Rectal smooth muscle tissue (tissue), 1 donor: ENCODE data around the gene PRSS22.
"Not testable (repeated sequence)": the region's sequence is repeated elsewhere in the genome, so short reads cannot be mapped to it uniquely, and the experiment has no call there.

ENCODE experiments used
- H3K27ac ChIP-seq: one replicate; pipeline ENCODE4 v1.7.0; 2013; ENCODE audit warnings: low read depth, low read length, inconsistent platforms
- H3K27me3 ChIP-seq: one replicate; pipeline ENCODE4 v1.7.0; 2013; ENCODE audit warnings: low read length; ENCODE audit not compliant: control insufficient read depth, insufficient read depth
- H3K36me3 ChIP-seq: one replicate; pipeline ENCODE4 v1.7.0; 2013; ENCODE audit warnings: low read length; ENCODE audit not compliant: control insufficient read depth, insufficient read depth
- H3K4me1 ChIP-seq: one replicate; pipeline ENCODE4 v1.7.0; 2013; ENCODE audit warnings: low read length; ENCODE audit not compliant: control insufficient read depth, insufficient read depth
- H3K4me3 ChIP-seq: one replicate; pipeline ENCODE4 v1.7.0; 2013; ENCODE audit warnings: low read length
- H3K9ac ChIP-seq: one replicate; pipeline ENCODE4 v1.7.0; 2013; ENCODE audit warnings: low read length

The PRSS22 gene, protein sequence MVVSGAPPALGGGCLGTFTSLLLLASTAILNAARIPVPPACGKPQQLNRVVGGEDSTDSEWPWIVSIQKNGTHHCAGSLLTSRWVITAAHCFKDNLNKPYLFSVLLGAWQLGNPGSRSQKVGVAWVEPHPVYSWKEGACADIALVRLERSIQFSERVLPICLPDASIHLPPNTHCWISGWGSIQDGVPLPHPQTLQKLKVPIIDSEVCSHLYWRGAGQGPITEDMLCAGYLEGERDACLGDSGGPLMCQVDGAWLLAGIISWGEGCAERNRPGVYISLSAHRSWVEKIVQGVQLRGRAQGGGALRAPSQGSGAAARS

DNA sequence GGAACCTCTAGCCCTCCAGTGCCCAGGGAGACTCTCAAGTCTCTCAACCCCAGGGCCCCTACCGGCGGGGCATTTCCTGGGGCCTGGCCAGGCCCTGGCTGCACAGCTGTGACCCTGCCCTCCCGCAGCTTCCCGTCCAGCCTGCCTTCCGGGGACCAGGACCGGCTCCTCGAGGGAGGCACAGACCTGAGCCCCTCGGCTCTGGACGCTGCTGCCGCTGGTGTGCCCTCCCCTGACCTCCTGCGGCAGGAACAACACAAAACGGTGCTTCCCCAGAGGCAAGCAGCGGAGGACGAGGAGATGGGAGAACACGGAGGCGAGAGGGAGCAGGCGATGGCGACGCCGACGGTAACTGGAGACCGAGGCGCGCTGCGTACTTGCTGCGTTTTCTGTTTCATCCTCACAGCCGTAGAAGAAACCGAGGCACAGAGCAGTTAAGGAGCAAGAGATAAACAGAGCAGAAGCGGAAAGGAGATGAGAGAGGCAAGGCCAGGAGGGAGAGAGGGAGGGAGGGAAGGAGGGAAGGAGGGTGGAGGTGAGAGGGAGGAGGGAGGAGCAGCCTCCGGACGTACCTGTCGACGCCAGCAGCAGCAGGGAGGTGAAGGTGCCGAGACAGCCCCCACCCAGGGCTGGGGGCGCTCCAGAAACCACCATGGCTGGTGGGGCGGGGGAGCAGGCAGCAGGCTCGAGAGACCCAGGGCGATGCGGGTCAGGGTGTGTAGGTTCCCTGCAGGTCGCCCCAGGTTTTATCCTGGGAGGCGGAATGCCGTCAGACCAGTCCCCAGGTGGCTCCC is at the start of gene PRSS22:
TSS of gene PRSS22 (minus strand) at position 720 of the 794 bp plus-strand sequence. CDS start at position 654, 66 bp downstream.
- Histone ChIP-seq H3K9ac (no peak within 1 kb of the TSS), H3K4me3 (no peak within 1 kb of the TSS), H3K4me1 (no peaks in the 10 kb centered on the region), H3K27me3 (peaks cover 17% of the 10 kb centered on the region), H3K36me3 (no peaks in the 10 kb centered on the region), H3K27ac (no peak within 1 kb of the TSS)

DNA sequence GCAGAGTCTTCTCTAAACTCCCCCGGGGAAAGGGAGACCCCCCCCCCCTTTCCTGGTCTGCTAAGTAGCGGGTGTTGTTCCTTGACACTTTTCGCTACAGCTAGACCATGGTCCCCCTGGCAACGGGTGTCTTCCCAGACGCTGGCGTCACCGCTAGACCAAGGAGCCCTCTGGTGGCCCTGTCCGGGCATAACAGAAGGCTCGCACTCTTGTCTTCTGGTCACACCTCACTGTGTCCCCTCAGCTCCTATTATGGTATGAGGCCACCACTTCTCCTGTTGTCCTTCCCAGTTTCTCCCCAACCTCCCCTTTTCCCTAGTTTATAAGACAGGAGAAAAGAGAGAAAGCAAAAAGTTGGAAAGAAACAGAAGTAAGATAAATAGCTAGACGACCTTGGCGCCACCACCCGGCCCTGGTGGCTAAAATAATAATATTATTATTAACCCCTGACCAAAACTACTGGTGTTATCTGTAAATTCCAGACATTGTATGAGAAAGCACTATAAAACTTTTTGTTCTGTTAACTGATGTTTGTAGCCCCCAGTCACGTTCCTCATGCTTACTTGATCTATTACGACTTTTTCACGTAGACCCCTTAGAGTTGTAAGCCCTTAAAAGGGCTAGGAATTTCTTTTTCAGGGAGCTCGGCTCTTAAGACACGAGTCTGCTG is 49.2 kb upstream of the PRSS22 start:
- H3K36me3 ChIP-seq, H3K9ac ChIP-seq, H3K4me3 ChIP-seq, H3K4me1 ChIP-seq, H3K27me3 ChIP-seq, H3K27ac ChIP-seq: not testable (repeated sequence)

DNA sequence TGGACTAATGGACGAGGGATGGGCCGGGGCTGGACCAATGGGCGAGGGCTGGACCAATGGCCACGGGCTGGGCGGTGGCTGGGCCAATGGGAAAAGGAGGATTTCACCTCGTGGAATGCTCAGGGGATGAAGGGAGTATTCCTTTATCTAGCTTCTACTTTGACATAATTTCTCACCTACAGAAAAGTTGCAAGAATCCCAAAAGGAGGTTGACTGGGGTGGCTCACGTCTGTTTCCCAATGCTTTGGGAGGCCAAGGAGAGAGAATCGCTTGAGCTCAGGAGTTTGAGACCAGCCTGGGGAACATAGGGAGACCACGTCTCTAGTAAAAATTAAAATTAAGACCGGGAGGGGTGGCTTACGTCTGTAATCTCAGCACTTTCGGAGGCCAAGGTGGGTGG is 48.0 kb upstream of the PRSS22 start:
- Histone ChIP-seq H3K36me3 (no peaks in the 10 kb centered on the region), H3K4me3 (peak overlapping the region; percentile 1), H3K4me1 (peaks cover 7% of the 10 kb centered on the region), H3K9ac (no peak overlapping the region), H3K27ac (no peak overlapping the region), H3K27me3 (no peaks in the 10 kb centered on the region)

DNA sequence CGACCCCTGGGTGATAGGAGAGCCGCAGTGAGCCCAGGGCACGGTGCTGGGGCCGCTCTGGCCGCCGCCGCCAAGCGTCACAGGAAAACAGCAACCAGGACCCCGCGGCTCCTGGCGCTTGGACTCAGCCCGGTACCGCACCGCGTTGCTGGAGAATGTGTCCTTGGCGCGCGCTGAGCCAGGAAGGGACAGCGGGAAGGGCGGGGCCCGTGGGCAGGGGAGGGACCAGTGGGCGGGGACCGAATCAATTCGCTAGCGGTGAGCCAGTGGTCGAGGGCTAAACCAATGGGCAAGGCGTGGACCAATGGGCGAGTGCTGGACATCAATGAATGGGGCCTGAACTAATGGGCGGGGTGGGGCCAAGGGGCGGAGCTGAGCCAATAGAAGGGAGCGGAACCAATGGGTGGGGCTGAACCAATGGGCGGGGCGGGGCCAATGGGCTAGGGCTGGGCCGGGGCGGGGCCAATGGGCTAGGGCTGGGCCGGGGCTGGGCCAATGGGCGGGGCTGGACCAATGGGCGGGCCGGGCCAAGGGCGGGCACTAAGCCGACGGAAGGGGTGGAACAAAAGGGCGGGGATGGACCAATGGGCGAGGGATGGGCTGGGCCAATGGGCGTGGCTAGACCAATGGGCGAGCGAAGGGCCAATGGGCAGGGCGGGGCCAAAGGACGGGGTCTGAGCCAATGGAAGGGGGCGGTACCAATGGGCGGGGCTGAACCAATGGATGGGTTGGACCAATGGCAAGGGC is 47.4 kb upstream of the PRSS22 start:
- peak overlapping the region; percentile 100 for H3K4me3 ChIP-seq
- H3K36me3 ChIP-seq = no peaks in the 10 kb centered on the region
- H3K9ac ChIP-seq = peak overlapping the region; percentile 66
- H3K27ac ChIP-seq = peak overlapping the region; percentile 76
- peaks cover 7% of the 10 kb centered on the region for H3K4me1 ChIP-seq
- no peaks in the 10 kb centered on the region for H3K27me3 ChIP-seq

DNA sequence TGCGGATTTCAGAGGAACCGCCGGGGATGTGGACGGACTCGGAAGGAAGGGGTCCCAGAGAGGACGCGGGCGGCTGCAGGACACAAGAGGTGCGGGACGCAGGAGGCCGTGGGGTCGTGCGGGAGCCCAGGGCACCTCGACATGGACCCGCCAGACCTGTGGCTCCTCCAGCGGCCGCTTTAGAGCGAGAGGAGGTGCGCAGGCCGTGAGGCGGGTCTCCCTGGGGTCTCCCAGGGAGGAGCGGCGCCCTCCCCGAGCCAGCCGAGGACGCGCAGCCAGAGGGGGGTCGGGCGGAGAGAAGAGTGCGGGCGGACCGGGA is 46.9 kb upstream of the PRSS22 start:
- Histone ChIP-seq H3K27me3 (no peaks in the 10 kb centered on the region), H3K4me1 (peaks cover 7% of the 10 kb centered on the region), H3K4me3 (peak overlapping the region; percentile 100), H3K27ac (peak overlapping the region; percentile 76), H3K9ac (peak overlapping the region; percentile 66), H3K36me3 (no peaks in the 10 kb centered on the region)

DNA sequence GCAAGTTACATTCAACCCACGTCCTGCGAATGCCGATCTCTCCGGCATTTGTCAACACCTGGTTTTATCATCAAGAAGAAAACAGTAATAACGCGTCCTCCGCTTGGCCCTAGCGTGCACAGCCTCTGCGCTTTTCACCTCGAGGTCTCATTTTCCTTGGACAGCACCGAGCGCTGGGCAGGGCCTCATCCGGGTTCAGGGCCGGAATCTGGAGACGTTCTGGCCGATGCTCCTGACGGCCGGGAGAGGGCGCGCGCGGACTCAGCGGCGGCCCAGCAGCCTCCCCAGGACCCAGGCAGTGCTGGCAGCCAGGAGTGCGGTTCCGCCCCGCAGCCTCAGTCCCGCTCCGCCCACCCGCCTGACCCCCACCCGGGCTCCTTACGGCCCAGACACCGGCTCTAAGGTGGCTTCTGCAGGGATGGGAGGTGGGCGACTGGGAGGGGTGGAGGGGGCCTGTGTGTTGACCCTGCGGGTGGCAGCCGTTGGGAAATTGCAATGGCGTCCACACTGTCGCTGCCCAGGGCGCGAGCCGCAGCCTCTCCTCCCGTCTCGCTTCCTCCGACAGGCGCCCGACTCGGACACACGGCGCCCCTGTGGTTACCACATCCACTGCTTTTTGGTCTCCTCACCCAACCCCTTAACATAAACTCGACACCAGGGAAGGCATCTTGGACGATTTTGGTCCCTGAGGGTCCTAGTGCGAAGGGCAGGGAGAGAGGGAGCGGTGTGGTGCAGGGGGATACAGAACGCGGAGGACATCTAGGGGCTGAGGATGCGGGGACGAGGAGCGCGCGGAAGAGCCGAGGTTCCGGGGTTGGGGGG is 46.3 kb upstream of the PRSS22 start:
- peak overlapping the region; percentile 66 for H3K9ac ChIP-seq
- peaks cover 7% of the 10 kb centered on the region for H3K4me1 ChIP-seq
- H3K4me3 ChIP-seq = peak overlapping the region; percentile 100
- H3K27me3 ChIP-seq = no peaks in the 10 kb centered on the region
- peak overlapping the region; percentile 76 for H3K27ac ChIP-seq
- no peaks in the 10 kb centered on the region for H3K36me3 ChIP-seq

DNA sequence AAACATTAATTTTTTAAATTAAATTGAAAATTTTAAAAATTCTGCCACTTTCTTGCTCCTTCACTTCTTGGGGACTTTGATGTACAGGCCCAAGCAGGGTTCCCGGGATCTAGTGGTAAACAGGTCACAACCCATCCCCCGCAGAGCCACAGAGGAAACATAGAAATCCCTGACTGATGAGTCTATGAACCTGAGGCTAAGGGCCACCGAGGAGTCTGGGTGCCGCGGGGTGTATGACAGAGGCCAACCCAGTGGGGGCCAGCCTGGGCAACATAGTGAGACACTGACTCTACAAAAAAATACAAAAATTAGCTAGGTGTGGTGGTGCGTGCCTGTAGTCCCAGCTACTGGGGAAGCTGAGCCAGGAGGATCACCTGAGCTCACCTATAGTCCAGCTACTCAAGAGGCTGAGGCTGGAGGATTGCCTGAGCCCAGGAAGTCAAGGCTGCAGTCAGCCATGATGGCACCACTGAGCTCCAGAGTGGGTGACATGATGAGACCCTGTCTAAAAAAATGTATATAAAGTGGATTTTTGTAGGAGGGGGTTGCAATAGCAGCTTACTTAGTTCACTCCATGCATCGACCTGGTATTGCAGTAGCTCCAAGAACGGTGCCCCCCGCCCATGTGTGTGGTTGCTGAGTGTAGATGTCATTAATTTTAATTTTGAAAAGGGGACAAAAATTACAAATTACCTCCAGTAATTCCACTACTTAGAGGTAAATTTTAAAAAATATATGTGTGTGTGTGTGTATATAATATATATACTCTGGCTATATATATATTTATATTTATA is 44.6 kb upstream of the PRSS22 start:
- Histone ChIP-seq H3K27me3 (no peaks in the 10 kb centered on the region), H3K9ac (no peak overlapping the region), H3K4me1 (peaks cover 7% of the 10 kb centered on the region), H3K36me3 (no peaks in the 10 kb centered on the region), H3K27ac (no peak overlapping the region), H3K4me3 (no peak overlapping the region)

DNA sequence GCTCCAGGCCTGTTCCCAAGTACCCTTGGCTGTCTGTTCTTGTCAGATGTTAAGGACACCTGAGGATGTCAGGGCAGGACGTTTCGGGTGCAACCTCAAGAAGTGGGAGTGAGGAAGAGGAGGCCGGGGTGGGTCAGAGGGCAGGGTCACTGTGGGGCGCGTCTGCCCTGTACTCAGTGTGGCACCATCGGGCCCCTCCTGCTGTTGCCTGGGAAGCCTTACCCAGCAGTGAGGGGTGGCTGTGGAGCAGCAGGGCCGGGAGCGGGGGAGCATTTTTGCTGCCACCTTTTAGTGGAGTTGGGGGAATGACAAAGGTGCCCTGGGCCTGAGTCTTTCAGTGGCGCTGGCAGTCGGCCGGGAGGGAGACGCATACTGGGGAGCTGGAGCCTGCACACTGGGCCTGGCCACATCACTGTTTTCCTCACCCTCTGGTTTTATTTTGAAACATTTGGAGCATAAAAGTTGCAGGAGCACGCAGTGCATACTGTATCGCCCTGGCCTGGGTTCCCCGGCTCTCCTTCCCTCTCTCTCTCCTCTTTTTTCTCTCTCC is 42.6 kb upstream of the PRSS22 start:
- H3K4me3 ChIP-seq = no peak overlapping the region
- H3K9ac ChIP-seq = no peak overlapping the region
- H3K27me3 ChIP-seq = no peaks in the 10 kb centered on the region
- H3K36me3 ChIP-seq = peaks cover 4% of the 10 kb centered on the region
- H3K4me1 ChIP-seq = peaks cover 4% of the 10 kb centered on the region
- no peak overlapping the region for H3K27ac ChIP-seq

DNA sequence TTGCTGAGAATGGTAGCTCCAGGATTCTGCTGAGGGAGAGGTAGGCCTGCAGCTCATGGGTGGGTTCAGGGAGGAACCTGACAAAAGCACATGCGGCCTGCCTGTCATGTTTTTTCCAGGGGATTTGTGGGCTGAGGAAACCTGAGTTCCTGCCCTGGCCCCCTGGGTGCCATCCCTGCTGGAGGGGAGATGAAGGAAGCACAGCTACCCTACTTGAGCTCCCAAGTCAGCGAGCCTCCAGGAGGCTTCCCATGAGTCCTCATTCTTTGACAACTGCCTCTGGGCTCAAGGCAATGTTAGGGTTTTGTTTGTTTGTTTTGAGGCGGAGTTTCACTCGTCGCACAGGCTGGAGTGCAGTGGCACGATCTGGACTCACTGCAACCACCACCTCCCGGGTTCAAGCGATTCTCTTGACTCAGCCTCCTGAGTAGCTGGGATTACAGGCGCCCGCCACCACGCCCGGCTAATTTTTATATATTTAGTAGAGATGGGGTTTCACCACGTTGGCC is 41.6 kb upstream of the PRSS22 start:
- no peak overlapping the region for H3K9ac ChIP-seq
- no peaks in the 10 kb centered on the region for H3K4me1 ChIP-seq
- no peak overlapping the region for H3K27ac ChIP-seq
- H3K27me3 ChIP-seq = no peaks in the 10 kb centered on the region
- H3K4me3 ChIP-seq = no peak overlapping the region
- peaks cover 4% of the 10 kb centered on the region for H3K36me3 ChIP-seq

DNA sequence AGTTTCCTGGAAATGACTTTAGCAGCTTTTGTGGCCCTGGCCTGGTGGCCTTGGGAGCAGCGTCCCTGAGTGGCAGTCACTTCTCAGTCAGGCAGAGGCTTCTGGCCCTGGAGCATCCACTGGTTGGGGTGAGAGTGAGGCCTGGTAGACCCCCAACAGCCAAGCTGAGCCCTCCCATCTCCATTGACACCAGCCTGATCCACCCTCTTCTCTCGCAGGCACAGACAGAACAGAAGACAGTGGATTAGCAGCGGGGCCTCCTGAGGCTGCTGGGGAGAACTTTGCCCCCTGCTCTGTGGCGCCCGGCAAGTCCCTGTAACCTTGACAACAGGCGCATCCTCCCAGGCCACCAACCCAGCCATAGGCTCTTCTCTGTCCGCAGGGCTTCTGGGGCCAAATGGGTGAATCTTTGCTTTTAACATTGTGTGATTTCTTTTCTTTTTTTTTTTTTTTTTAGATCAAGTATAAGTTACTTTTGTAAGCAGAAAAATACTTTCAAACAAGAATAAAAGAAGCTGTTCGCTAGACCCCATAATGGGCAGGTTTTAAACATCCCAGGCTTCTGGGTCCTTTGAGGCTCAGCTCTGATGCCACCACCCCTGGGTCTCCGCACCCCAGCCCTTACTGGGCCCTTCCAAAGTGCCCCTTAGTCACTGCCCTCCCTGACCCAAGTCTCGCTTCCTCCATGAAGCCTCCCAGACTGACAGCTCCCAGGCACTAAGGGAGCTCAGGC is 41.0 kb upstream of the PRSS22 start:
- no peak overlapping the region for H3K27ac ChIP-seq
- no peak overlapping the region for H3K4me3 ChIP-seq
- H3K4me1 ChIP-seq = no peaks in the 10 kb centered on the region
- peaks cover 4% of the 10 kb centered on the region for H3K36me3 ChIP-seq
- no peaks in the 10 kb centered on the region for H3K27me3 ChIP-seq
- H3K9ac ChIP-seq = no peak overlapping the region
